HepG2 (cell line): ENCODE results near the gene CFAP221. TPM values are rescaled to one million over a fixed set of nuclear protein-coding genes. Genes with fewer than 3 reads are reported as not detected.

Source experiments
- HOXD1 ChIP-seq: sonication (generic); formaldehyde crosslinking; IDR thresholded peaks from 2 replicates; pipeline ENCODE4 v1.5.0; 2020; ENCODE audit warnings: missing genetic modification reagents
- IRX3 ChIP-seq: sonication (generic); formaldehyde crosslinking; IDR thresholded peaks from 2 replicates; pipeline ENCODE4 v1.8.1; 2023; ENCODE audit warnings: mild to moderate bottlenecking, low read depth, missing genetic modification reagents, borderline replicate concordance
- KLF12 ChIP-seq: sonication (generic); formaldehyde crosslinking; IDR thresholded peaks from 2 replicates; pipeline ENCODE4 v1.4.0; 2020; ENCODE audit warnings: missing genetic modification reagents, borderline replicate concordance
- KMT2B ChIP-seq: IDR thresholded peaks from 2 replicates; pipeline ENCODE4 v1.6.1; 2016; ENCODE audit warnings: missing genetic modification reagents, missing compliant biosample characterization
- RARG ChIP-seq: sonication (generic); formaldehyde crosslinking; IDR thresholded peaks from 2 replicates; pipeline ENCODE4 v1.4.0; 2020; ENCODE audit warnings: low read depth, mild to moderate bottlenecking, missing genetic modification reagents
- SP140L ChIP-seq: sonication (generic); formaldehyde crosslinking; IDR thresholded peaks from 2 replicates; pipeline ENCODE4 v1.4.0; 2020; ENCODE audit warnings: missing genetic modification reagents, borderline replicate concordance
- TBX2 ChIP-seq: sonication (generic); formaldehyde crosslinking; IDR thresholded peaks from 2 replicates; pipeline ENCODE4 v1.5.0; 2020; ENCODE audit warnings: missing genetic modification reagents, mild to moderate bottlenecking, borderline replicate concordance
- ZNF230 ChIP-seq: sonication (generic); formaldehyde crosslinking; IDR thresholded peaks from 2 replicates; pipeline ENCODE4 v1.4.0; 2020; ENCODE audit warnings: mild to moderate bottlenecking, missing genetic modification reagents
- ZNF280B ChIP-seq: sonication (generic); formaldehyde crosslinking; IDR thresholded peaks from 2 replicates; pipeline ENCODE4 v1.5.0; 2020; ENCODE audit warnings: missing genetic modification reagents, mild to moderate bottlenecking, borderline replicate concordance
- ZNF549 ChIP-seq: sonication (generic); formaldehyde crosslinking; IDR thresholded peaks from 2 replicates; pipeline ENCODE4 v1.5.0; 2020; ENCODE audit warnings: missing genetic modification reagents
- ZNF777 ChIP-seq: sonication (generic); formaldehyde crosslinking; IDR thresholded peaks from 2 replicates; pipeline ENCODE4 v1.4.0; 2020; ENCODE audit warnings: missing genetic modification reagents
- ZNF788 ChIP-seq: sonication (generic); formaldehyde crosslinking; IDR thresholded peaks from 2 replicates; pipeline ENCODE4 v1.5.0; 2020; ENCODE audit warnings: mild to moderate bottlenecking, missing genetic modification reagents, borderline replicate concordance
- polyA plus RNA-seq, 8 experiments: library from polyadenylated mRNA; depleted of rRNA in 3 of 8; stranded (reverse) in 7 of 8; unstranded in 1 of 8; fragments of >200 nt; fragmentation: Illumina TruSeq in 4 of 8; extraction: Trizol in 4 of 8; gene quantifications; 2 replicates each; pipeline versions ENCODE4 v1.2.1 to v1.2.3, GENCODE V29; 2011 to 2016; ENCODE audit warnings: low read depth in 4 of 8, missing spikeins in 1 of 8, mixed read lengths in 1 of 8; ENCODE audit not compliant: insufficient read depth in 1 of 8
- total RNA-seq, 5 experiments: library from RNA; depleted of rRNA; stranded (reverse); fragments of >200 nt; fragmentation: Illumina TruSeq; extraction: Trizol; gene quantifications; 2 replicates each; pipeline ENCODE4 v1.2.3, GENCODE V29; 2016; ENCODE audit warnings: low read depth in 1 of 5
- TF ChIP-seq, protein P1 (sequence below), 2 experiments: fragments of 450-650 bp in 1 of 2; sonication (generic) in 1 of 2; formaldehyde crosslinking in 1 of 2; IDR thresholded peaks; 2 replicates each; pipeline versions ENCODE4 v1.6.1 to v1.8.0; 2016 to 2022; ENCODE audit warnings: antibody characterized with exemption in 1 of 2, mild to moderate bottlenecking in 1 of 2, missing genetic modification reagents in 1 of 2
- TF ChIP-seq, protein P2 (sequence below): sonication (generic); formaldehyde crosslinking; IDR thresholded peaks from 2 replicates; pipeline ENCODE4 v1.4.0; 2020; ENCODE audit warnings: missing genetic modification reagents
- TF ChIP-seq, protein P3 (sequence below): IDR thresholded peaks from 2 replicates; pipeline ENCODE4 v1.6.1; 2012; ENCODE audit warnings: low read depth, low read length, improper control_type of control experiment

Gene CFAP221
- total and polyA plus RNA-seq, 2 of the 13 experiments (the other 11 are each of a cell fraction or from before 2014, with no cell fraction given) = not detected

- TF ChIP-seq KLF12 (peak; percentile 89; the same call in 1 of the 2 replicates), ZNF280B (no peak; the same call in 1 of the 2 replicates), SP140L (CRISPR knock-in tag) (no peak), ZNF549 (CRISPR knock-in tag) (no peak), ZNF230 (CRISPR knock-in tag) (no peak), ZNF788 (CRISPR knock-in tag) (peak; percentile 87; the same call in 1 of the 2 replicates), HOXD1 (CRISPR knock-in tag) (no peak), RARG (CRISPR knock-in tag) (no peak), IRX3 (CRISPR knock-in tag) (no peak), KMT2B (CRISPR knock-in tag) (0 out of 2 replicates have a peak, but pooled peaks have one; percentile 31), ZNF777 (no peak), TBX2 (CRISPR knock-in tag) (0 out of 2 replicates have a peak, but pooled peaks have one; percentile 43)
- TF ChIP-seq, protein P1, sequence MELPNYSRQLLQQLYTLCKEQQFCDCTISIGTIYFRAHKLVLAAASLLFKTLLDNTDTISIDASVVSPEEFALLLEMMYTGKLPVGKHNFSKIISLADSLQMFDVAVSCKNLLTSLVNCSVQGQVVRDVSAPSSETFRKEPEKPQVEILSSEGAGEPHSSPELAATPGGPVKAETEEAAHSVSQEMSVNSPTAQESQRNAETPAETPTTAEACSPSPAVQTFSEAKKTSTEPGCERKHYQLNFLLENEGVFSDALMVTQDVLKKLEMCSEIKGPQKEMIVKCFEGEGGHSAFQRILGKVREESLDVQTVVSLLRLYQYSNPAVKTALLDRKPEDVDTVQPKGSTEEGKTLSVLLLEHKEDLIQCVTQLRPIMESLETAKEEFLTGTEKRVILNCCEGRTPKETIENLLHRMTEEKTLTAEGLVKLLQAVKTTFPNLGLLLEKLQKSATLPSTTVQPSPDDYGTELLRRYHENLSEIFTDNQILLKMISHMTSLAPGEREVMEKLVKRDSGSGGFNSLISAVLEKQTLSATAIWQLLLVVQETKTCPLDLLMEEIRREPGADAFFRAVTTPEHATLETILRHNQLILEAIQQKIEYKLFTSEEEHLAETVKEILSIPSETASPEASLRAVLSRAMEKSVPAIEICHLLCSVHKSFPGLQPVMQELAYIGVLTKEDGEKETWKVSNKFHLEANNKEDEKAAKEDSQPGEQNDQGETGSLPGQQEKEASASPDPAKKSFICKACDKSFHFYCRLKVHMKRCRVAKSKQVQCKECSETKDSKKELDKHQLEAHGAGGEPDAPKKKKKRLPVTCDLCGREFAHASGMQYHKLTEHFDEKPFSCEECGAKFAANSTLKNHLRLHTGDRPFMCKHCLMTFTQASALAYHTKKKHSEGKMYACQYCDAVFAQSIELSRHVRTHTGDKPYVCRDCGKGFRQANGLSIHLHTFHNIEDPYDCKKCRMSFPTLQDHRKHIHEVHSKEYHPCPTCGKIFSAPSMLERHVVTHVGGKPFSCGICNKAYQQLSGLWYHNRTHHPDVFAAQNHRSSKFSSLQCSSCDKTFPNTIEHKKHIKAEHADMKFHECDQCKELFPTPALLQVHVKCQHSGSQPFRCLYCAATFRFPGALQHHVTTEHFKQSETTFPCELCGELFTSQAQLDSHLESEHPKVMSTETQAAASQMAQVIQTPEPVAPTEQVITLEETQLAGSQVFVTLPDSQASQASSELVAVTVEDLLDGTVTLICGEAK (IDR thresholded peaks at IDR 0.05) = no peak
- TF ChIP-seq, protein P1 (CRISPR knock-in tag; IDR thresholded peaks at IDR 0.05) = no peak; the same call in 1 of the 2 replicates
- TF ChIP-seq, protein P2, sequence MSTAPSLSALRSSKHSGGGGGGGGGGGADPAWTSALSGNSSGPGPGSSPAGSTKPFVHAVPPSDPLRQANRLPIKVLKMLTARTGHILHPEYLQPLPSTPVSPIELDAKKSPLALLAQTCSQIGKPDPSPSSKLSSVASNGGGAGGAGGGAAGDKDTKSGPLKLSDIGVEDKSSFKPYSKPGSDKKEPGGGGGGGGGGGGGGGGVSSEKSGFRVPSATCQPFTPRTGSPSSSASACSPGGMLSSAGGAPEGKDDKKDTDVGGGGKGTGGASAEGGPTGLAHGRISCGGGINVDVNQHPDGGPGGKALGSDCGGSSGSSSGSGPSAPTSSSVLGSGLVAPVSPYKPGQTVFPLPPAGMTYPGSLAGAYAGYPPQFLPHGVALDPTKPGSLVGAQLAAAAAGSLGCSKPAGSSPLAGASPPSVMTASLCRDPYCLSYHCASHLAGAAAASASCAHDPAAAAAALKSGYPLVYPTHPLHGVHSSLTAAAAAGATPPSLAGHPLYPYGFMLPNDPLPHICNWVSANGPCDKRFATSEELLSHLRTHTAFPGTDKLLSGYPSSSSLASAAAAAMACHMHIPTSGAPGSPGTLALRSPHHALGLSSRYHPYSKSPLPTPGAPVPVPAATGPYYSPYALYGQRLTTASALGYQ (CRISPR knock-in tag) = no peak
- TF ChIP-seq, protein P3, sequence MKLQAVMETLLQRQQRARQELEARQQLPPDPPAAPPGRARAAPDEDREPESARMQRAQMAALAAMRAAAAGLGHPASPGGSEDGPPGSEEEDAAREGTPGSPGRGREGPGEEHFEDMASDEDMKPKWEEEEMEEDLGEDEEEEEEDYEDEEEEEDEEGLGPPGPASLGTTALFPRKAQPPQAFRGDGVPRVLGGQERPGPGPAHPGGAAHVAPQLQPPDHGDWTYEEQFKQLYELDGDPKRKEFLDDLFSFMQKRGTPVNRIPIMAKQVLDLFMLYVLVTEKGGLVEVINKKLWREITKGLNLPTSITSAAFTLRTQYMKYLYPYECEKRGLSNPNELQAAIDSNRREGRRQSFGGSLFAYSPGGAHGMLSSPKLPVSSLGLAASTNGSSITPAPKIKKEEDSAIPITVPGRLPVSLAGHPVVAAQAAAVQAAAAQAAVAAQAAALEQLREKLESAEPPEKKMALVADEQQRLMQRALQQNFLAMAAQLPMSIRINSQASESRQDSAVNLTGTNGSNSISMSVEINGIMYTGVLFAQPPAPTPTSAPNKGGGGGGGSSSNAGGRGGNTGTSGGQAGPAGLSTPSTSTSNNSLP = peak; percentile 38; the same call in 1 of the 2 replicates
These were observed 158.7 kb downstream of the CFAP221 start (continued) for GRCh38 chr2:119702918-119703401.
